ENCODE results near the gene PPP1R9A.

The PPP1R9A gene

GRCh38 chr7:95342642-95343307 lies 435.4 kb downstream of the PPP1R9A start:
- TF ChIP-seq EZH2 (IDR thresholded peaks at IDR 0.05; ENCODE audit: borderline replicate concordance, low read depth, low read length, severe bottlenecking) (no peak), CTCF (IDR thresholded peaks at IDR 0.05; ENCODE audit: borderline replicate concordance, extremely low read depth, low read length, poor library complexity, severe bottlenecking) (peak; percentile 24)
- Histone ChIP-seq H3K9me3 (ENCODE audit: insufficient read depth, low read length, severe bottlenecking) (no peaks in the 10 kb centered on the region), H3K4me2 (ENCODE audit: insufficient read depth, low read length) (no peak overlapping the region), H3K9ac (ENCODE audit: low read depth, low read length) (no peak overlapping the region), H3K36me3 (ENCODE audit: insufficient read depth, low read length) (no peaks in the 10 kb centered on the region), H2AFZ (ENCODE audit: low read depth, low read length) (no peak overlapping the region), H3K4me3 (ENCODE audit: low read depth in 1 of 2, low read length in 2 of 2) (no peak overlapping the region), H3K27me3 (ENCODE audit: insufficient read depth, low read length, poor library complexity) (no peaks in the 10 kb centered on the region), H3K79me2 (ENCODE audit: insufficient read depth, low read length) (no peaks in the 10 kb centered on the region), H3K27ac (ENCODE audit: low read length) (no peak overlapping the region), H4K20me1 (ENCODE audit: insufficient read depth, low read length) (no peaks in the 10 kb centered on the region), H3K4me1 (ENCODE audit: insufficient read depth, low read length) (no peaks in the 10 kb centered on the region)
- ATAC-seq (ENCODE audit: insufficient read depth, low read depth) (0 out of 3 replicates have a peak, but pooled peaks have one; percentile 19), DNase-seq (no peak)
